Thyroid gland (tissue), 4 donors: ENCODE measurements around the gene ADCY1. TPM values are rescaled to one million over a fixed set of nuclear protein-coding genes. Genes with fewer than 3 reads are reported as not detected.
A peak's percentile ranks its signal among the peaks of the same experiment; 100 is the strongest.

ENCODE experiments used
- DNase-seq, 2 donors: peaks; one replicate each; pipeline ENCODE4 v3.0.0-alpha.2; 2019
- H3K27ac ChIP-seq, 3 donors: fragments of 200-600 bp; sonication (generic); 1 replicate in 2 of 3; 2 replicates in 1 of 3; pipeline ENCODE4 v1.5.1; 2016 to 2019; ENCODE audit warnings: mild to moderate bottlenecking in 1 of 3, moderate library complexity in 1 of 3
- H3K27me3 ChIP-seq: fragments of 200-600 bp; sonication (generic); one replicate; pipeline ENCODE4 v1.5.1; 2019
- H3K36me3 ChIP-seq, 2 donors: fragments of 200-600 bp; sonication (generic); one replicate each; pipeline ENCODE4 v1.5.1; 2016 to 2019
- H3K4me1 ChIP-seq, 2 donors: fragments of 200-600 bp; sonication (generic); one replicate each; pipeline ENCODE4 v1.5.1; 2017 to 2019
- H3K4me3 ChIP-seq, 3 donors: fragments of 200-600 bp; sonication (generic); replicated peaks in 1 of 3; 1 replicate in 2 of 3; 2 replicates in 1 of 3; pipeline ENCODE4 v1.5.1; 2016; ENCODE audit warnings: mild to moderate bottlenecking in 1 of 3
- H3K9me3 ChIP-seq: fragments of 200-600 bp; sonication (generic); one replicate; pipeline ENCODE4 v1.5.1; 2017
- CTCF ChIP-seq, 6 experiments: fragments of 200-600 bp in 3 of 6; fragments of 450-650 bp in 3 of 6; sonication (generic) in 3 of 6; IDR thresholded peaks; one replicate each; pipeline ENCODE4 v1.5.1; 2016 to 2019; ENCODE audit warnings: antibody characterized with exemption in 6 of 6, mild to moderate bottlenecking in 2 of 6, inconsistent platforms in 1 of 6, moderate library complexity in 1 of 6
- POLR2A ChIP-seq, 2 donors: fragments of 450-650 bp; IDR thresholded peaks; one replicate each; pipeline ENCODE4 v1.6.1; 2017; ENCODE audit warnings: antibody characterized with exemption in 2 of 2, mild to moderate bottlenecking in 2 of 2, moderate library complexity in 1 of 2
- WGBS, 2 donors: methylation state at CpG; one replicate each; pipeline ENCODE4 v1.1.5; 2017; 5-methylcytosine and 5-hydroxymethylcytosine counted together
- intact Hi-C: fragments of 100-400 bp; cut with DNase I; formaldehyde crosslinking; loops from one replicate; pipeline ENCODE4 v1.15.1; 2023
- total RNA-seq, 4 donors: library from RNA; depleted of rRNA; stranded (reverse); fragments of >200 nt; gene quantifications; one replicate each; pipeline ENCODE4 v1.2.3, GENCODE V29; 2016

Gene ADCY1
- total RNA-seq, 4 donors from 2014 or later = 5.8 to 11.6 (median 7.7) TPM

- no peaks in the 10 kb centered on the region for H3K9me3 ChIP-seq
- H3K4me3 ChIP-seq = no peak overlapping the region
These were observed 10.4 kb downstream of the ADCY1 start for GRCh38 chr7:45584261-45585210.

GRCh38 chr7:45585628-45586027 lies 11.5 kb downstream of the ADCY1 start:
- H3K27me3 ChIP-seq = no peaks in the 10 kb centered on the region
- H3K27ac ChIP-seq = no peak overlapping the region
- DNase-seq = no peak
- no peaks in the 10 kb centered on the region for H3K36me3 ChIP-seq
- H3K9me3 ChIP-seq = no peaks in the 10 kb centered on the region
- no peak for TF ChIP-seq CTCF (IDR thresholded peaks at IDR 0.05)
- TF ChIP-seq POLR2A (IDR thresholded peaks at IDR 0.05) = no peak
- WGBS, 2 donors = 80 to 94% methylated on average over 4 to 5 of the region's 5 CpGs
- H3K4me1 ChIP-seq = peaks cover 4 to 32% of the 10 kb centered on the region in 2 donors
- no peak overlapping the region for H3K4me3 ChIP-seq
- intact Hi-C loops = no loop called here

More at GRCh38 chr7:45584261-45585210, 10.4 kb downstream of the ADCY1 start:
- no peaks in the 10 kb centered on the region for H3K36me3 ChIP-seq
- H3K27me3 ChIP-seq = no peaks in the 10 kb centered on the region
- peaks cover 13 to 43% of the 10 kb centered on the region in 2 donors for H3K4me1 ChIP-seq
- 73 to 81% methylated on average over 15 to 16 of the region's 16 CpGs for WGBS, 2 donors
- intact Hi-C loops = no loop called here
- peak; percentile 40 to 56 for DNase-seq
- TF ChIP-seq POLR2A (IDR thresholded peaks at IDR 0.05) = no peak
- TF ChIP-seq CTCF (IDR thresholded peaks at IDR 0.05) = no peak
- peak overlapping the region in 1 of 3 donors; percentile 38 for H3K27ac ChIP-seq

GRCh38 chr7:45586542-45587520 lies 12.7 kb downstream of the ADCY1 start:
- Histone ChIP-seq H3K27me3 (no peaks in the 10 kb centered on the region), H3K36me3 (no peaks in the 10 kb centered on the region), H3K27ac (no peak overlapping the region), H3K9me3 (no peaks in the 10 kb centered on the region), H3K4me3 (no peak overlapping the region), H3K4me1 (peaks cover 4 to 24% of the 10 kb centered on the region in 2 donors)
- intact Hi-C loops = no loop called here
- TF ChIP-seq POLR2A (IDR thresholded peaks at IDR 0.05) (no peak), CTCF (IDR thresholded peaks at IDR 0.05) (no peak)
- DNase-seq = no peak
- 86 to 93% methylated on average over 10 to 12 of the region's 12 CpGs for WGBS, 2 donors

- WGBS, 2 donors = 95 to 96% methylated on average over 6 of the region's 6 CpGs
- DNase-seq = no peak
- H3K27ac ChIP-seq = no peak overlapping the region
These were observed 14.3 kb downstream of the ADCY1 start for GRCh38 chr7:45588466-45588865.

More at GRCh38 chr7:45588466-45588865, 14.3 kb downstream of the ADCY1 start:
- TF ChIP-seq POLR2A (IDR thresholded peaks at IDR 0.05) = no peak
- TF ChIP-seq CTCF (IDR thresholded peaks at IDR 0.05) = no peak
- H3K9me3 ChIP-seq = no peaks in the 10 kb centered on the region
- no peak overlapping the region for H3K4me3 ChIP-seq
- no peaks in the 10 kb centered on the region for H3K36me3 ChIP-seq
- H3K27me3 ChIP-seq = no peaks in the 10 kb centered on the region
- intact Hi-C loops = no loop called here
- H3K4me1 ChIP-seq = peaks cover 1 to 11% of the 10 kb centered on the region in 2 donors
